ENCODE data around the gene ALOX12B.
"Not testable (repeated sequence)": the region's sequence is repeated elsewhere in the genome, so short reads cannot be mapped to it uniquely, and the experiment has no call there.

The ALOX12B gene

GRCh38 chr17:8108972-8109660, 21.6 kb upstream of the ALOX12B start:
- TF ChIP-seq CTCF (conservative IDR thresholded peaks at IDR 0.05; ENCODE audit: low read depth, low read length), result no peak
- no peak for DNase-seq (ENCODE audit: low read depth)
- no peak overlapping the region for H3K4me3 ChIP-seq (ENCODE audit: low read length)

GRCh38 chr17:8106980-8107379, 19.5 kb upstream of the ALOX12B start:
- H3K4me3 ChIP-seq (ENCODE audit: low read length); DNase-seq (ENCODE audit: low read depth): not testable (repeated sequence)

DNA sequence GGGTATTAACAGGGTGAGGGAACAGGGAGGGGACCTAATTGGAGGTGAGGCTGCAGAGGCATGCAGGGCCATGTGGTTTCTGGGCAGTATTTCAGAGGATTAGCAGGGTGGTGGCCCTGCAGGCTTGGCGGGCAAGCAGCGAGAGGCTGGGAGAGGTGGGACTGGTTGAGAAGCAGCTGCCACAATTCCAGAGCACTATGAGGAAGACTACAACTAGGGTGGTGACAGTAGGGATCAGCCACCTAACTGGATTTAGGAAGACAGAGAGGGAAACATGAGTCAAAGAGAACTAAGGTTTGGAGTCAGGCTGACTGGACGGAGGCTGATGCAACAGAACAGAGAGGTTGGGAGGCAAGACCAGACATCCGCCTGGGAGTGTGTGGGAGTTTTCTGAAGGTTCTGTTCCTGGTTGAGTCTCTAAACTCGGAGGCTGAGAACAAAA, 18.5 kb upstream of the ALOX12B start:
- no peak overlapping the region for H3K4me3 ChIP-seq (ENCODE audit: low read length)
- no peak for DNase-seq (ENCODE audit: low read depth)
- TF ChIP-seq CTCF (conservative IDR thresholded peaks at IDR 0.05; ENCODE audit: low read depth, low read length), result no peak

DNA sequence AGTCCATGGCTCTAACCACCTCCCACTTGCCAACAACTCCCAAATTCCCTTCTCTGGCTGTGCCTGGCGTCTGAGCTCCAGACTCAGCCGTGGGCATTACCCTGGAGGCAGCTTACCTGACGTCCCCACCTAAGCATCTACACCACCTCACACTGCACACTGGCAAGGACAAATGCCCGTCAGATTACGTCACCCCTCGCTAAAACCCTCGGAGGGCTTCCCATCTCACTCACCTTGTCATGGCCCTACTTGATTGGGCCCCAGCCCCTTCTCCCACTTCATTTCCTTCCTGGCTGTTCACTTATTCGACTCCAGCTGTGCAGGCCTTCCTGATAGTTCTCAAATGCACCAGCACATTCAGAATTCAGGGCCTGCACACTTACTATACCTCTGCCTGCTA, 17.4 kb upstream of the ALOX12B start:
- no peak for TF ChIP-seq CTCF (conservative IDR thresholded peaks at IDR 0.05; ENCODE audit: low read depth, low read length)
- H3K4me3 ChIP-seq (ENCODE audit: low read length), result no peak overlapping the region
- no peak for DNase-seq (ENCODE audit: low read depth)

DNA sequence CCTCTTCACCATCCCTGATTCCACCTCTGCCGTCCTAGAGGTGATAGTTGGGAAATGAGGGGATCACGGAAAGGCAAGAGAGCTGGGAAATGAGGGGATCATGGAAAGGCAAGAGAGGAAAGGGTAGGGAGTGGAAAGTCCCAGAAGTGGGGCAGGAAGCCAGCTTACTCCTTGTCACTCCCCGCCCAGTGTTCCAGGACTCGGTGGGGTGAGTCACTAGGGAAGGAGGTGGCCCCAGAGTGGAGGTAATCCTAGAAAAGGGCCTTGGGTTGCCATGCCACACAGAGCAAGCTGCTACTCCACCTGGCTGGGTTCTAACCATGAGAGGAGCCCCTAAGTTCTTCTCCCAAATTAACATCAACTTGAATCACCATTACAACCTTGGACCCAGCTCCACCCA, 16.0 kb upstream of the ALOX12B start:
- no peak for TF ChIP-seq CTCF (conservative IDR thresholded peaks at IDR 0.05; ENCODE audit: low read depth, low read length)
- no peak for DNase-seq (ENCODE audit: low read depth)
- no peak overlapping the region for H3K4me3 ChIP-seq (ENCODE audit: low read length)

- TF ChIP-seq CTCF (conservative IDR thresholded peaks at IDR 0.05; ENCODE audit: low read depth, low read length), result no peak
- no peak overlapping the region for H3K4me3 ChIP-seq (ENCODE audit: low read length)
- DNase-seq (ENCODE audit: low read depth), result no peak
Observed at GRCh38 chr17:8101721-8102120, 14.2 kb upstream of the ALOX12B start.

- TF ChIP-seq CTCF (conservative IDR thresholded peaks at IDR 0.05; ENCODE audit: low read depth, low read length), result no peak
- H3K4me3 ChIP-seq (ENCODE audit: low read length), result no peak overlapping the region
- DNase-seq (ENCODE audit: low read depth), result no peak
Observed at GRCh38 chr17:8100763-8101162, 13.2 kb upstream of the ALOX12B start.

All from retinal pigment epithelial cell (primary cell).